GM20431 (cell line): Measurements from ENCODE around the gene FAM124B.
"Not testable (repeated sequence)": the region's sequence is repeated elsewhere in the genome, so short reads cannot be mapped to it uniquely, and the experiment has no call there.

Experiments
- in situ Hi-C: fragments of 300-500 bp; cut with MseI, MboI; formaldehyde crosslinking; loops from one replicate; pipeline ENCODE4 v1.15.0; 2020; ENCODE audit warnings: low sequenced_read_pairs; ENCODE audit not compliant: unreplicated experiment

The FAM124B gene

GRCh38 chr2:224416656-224417360 lies 14.9 kb upstream of the FAM124B start:
- in situ Hi-C loops: no loop called here

GRCh38 chr2:224413381-224413780 lies 11.5 kb upstream of the FAM124B start:
- in situ Hi-C loops: no loop called here

- in situ Hi-C loops: no loop called here
These were observed 10.5 kb upstream of the FAM124B start for GRCh38 chr2:224412141-224413015.

GRCh38 chr2:224410946-224411561 lies 9.1 kb upstream of the FAM124B start:
- in situ Hi-C loops: no loop called here

GRCh38 chr2:224408676-224409075 lies 6.8 kb upstream of the FAM124B start:
- in situ Hi-C loops: no loop called here

GRCh38 chr2:224407241-224407701 lies 5.4 kb upstream of the FAM124B start:
- in situ Hi-C loops: no loop called here

- in situ Hi-C loops: no loop called here
These were observed 4.0 kb upstream of the FAM124B start for GRCh38 chr2:224405841-224406370.

GRCh38 chr2:224405412-224405811 lies 3.5 kb upstream of the FAM124B start:
- in situ Hi-C loops: no loop called here

GRCh38 chr2:224404796-224405195 lies 2.9 kb upstream of the FAM124B start:
- in situ Hi-C loops: no loop called here

GRCh38 chr2:224403657-224404056 lies 1.8 kb upstream of the FAM124B start:
- in situ Hi-C loops: no loop called here

GRCh38 chr2:224400886-224401632 lies 848 bp downstream of the FAM124B start:
- in situ Hi-C loops: no loop called here

GRCh38 chr2:224400174-224400810 lies 1.6 kb downstream of the FAM124B start:
- in situ Hi-C loops: no loop called here

GRCh38 chr2:224398289-224398688 lies 3.6 kb downstream of the FAM124B start:
- in situ Hi-C loops: no loop called here

- in situ Hi-C loops: not testable (repeated sequence)
These were observed 4.8 kb downstream of the FAM124B start for GRCh38 chr2:224397100-224397499.

GRCh38 chr2:224395620-224396390 lies 6.1 kb downstream of the FAM124B start:
- in situ Hi-C loops: no loop called here

GRCh38 chr2:224393157-224393872 lies 8.6 kb downstream of the FAM124B start:
- in situ Hi-C loops: no loop called here

- in situ Hi-C loops: no loop called here
These were observed 9.4 kb downstream of the FAM124B start for GRCh38 chr2:224392545-224392944.

GRCh38 chr2:224389317-224389716 lies 12.6 kb downstream of the FAM124B start:
- in situ Hi-C loops: no loop called here
